Activated CD4-positive, alpha-beta memory T cell treated with anti-CD3 and anti-CD28 coated beads for 36 hours (primary cell): ENCODE data around the gene LIFR. TPM values are rescaled to one million over a fixed set of nuclear protein-coding genes. Genes with fewer than 3 reads are reported as not detected.

ENCODE experiments used
- CTCF ChIA-PET: fragments of 350-600 bp; sonication (Branson Sonifier 250); formaldehyde crosslinking; loops from one replicate; lab custom pipeline; 2021; ENCODE audit warnings: antibody characterized with exemption, inconsistent platforms; lab: Charles Lee
- POLR2A ChIA-PET: fragments of 350-600 bp; sonication (Branson Sonifier 250); formaldehyde crosslinking; loops from one replicate; lab custom pipeline; 2021; ENCODE audit warnings: antibody characterized with exemption; lab: Charles Lee
- DNase-seq: peaks from one replicate; pipeline ENCODE4 v3.0.0-alpha.2; 2020
- H3K27ac Mint-ChIP-seq: one replicate; pipeline ENCODE4 v1.8.0; 2021; ENCODE audit warnings: mixed read lengths
- H3K27me3 Mint-ChIP-seq: one replicate; pipeline ENCODE4 v1.8.0; 2021; ENCODE audit warnings: mixed read lengths
- H3K36me3 Mint-ChIP-seq: one replicate; pipeline ENCODE4 v1.8.0; 2021; ENCODE audit warnings: mixed read lengths
- H3K4me1 Mint-ChIP-seq: one replicate; pipeline ENCODE4 v1.8.0; 2021; ENCODE audit warnings: low read depth, mixed read lengths
- H3K4me3 Mint-ChIP-seq: one replicate; pipeline ENCODE4 v1.8.0; 2021; ENCODE audit warnings: mild to moderate bottlenecking, mixed read lengths
- H3K9me3 Mint-ChIP-seq: one replicate; pipeline ENCODE4 v1.8.0; 2021; ENCODE audit warnings: mixed read lengths
- intact Hi-C: fragments of 100-400 bp; cut with micrococcal nuclease; formaldehyde crosslinking; loops from one replicate; pipeline ENCODE4 v1.15.1; 2023
- total RNA-seq, 2 experiments: library from RNA; stranded (reverse); gene quantifications; one replicate each; pipeline ENCODE4 v1.2.3, GENCODE V29; 2021

LIFR gene
- total RNA-seq, 2 experiments from 2014 or later, result 0.05 to 0.14 TPM

- no peaks in the 10 kb centered on the region for H3K4me1 Mint-ChIP-seq
- POLR2A ChIA-PET, result no interaction called here
Observed at GRCh38 chr5:38543074-38543473, 13.4 kb downstream of the LIFR start.

GRCh38 chr5:38541174-38541725 is 15.2 kb downstream of the LIFR start:
- H3K27ac Mint-ChIP-seq, result no peak overlapping the region
- POLR2A ChIA-PET, result no interaction called here
- intact Hi-C loops, result no loop called here
- H3K36me3 Mint-ChIP-seq, result no peaks in the 10 kb centered on the region
- CTCF ChIA-PET, result interaction anchor here (0.8 to 1.6 kb wide), 3 partner anchors 10 to 121 kb away, joined by 3 to 6 read pairs (median 5); no protein-coding TSS in a partner anchor
- no peak overlapping the region for H3K4me3 Mint-ChIP-seq
- H3K27me3 Mint-ChIP-seq, result peaks cover 23% of the 10 kb centered on the region
- no peaks in the 10 kb centered on the region for H3K4me1 Mint-ChIP-seq
- DNase-seq, result no peak
- H3K9me3 Mint-ChIP-seq, result no peaks in the 10 kb centered on the region

More at GRCh38 chr5:38543074-38543473, 13.4 kb downstream of the LIFR start:
- H3K27me3 Mint-ChIP-seq, result peaks cover 19% of the 10 kb centered on the region
- H3K36me3 Mint-ChIP-seq, result no peaks in the 10 kb centered on the region
- DNase-seq, result no peak
- no peak overlapping the region for H3K27ac Mint-ChIP-seq
- intact Hi-C loops, result no loop called here
- CTCF ChIA-PET, result no interaction called here
- no peak overlapping the region for H3K4me3 Mint-ChIP-seq
- no peaks in the 10 kb centered on the region for H3K9me3 Mint-ChIP-seq

GRCh38 chr5:38540314-38540713 is 16.1 kb downstream of the LIFR start:
- Mint-ChIP-seq H3K36me3 (no peaks in the 10 kb centered on the region), H3K27ac (no peak overlapping the region), H3K9me3 (no peaks in the 10 kb centered on the region), H3K4me1 (no peaks in the 10 kb centered on the region), H3K4me3 (no peak overlapping the region), H3K27me3 (peaks cover 23% of the 10 kb centered on the region)
- intact Hi-C loops, result no loop called here
- DNase-seq, result no peak
- POLR2A ChIA-PET, result no interaction called here
- CTCF ChIA-PET, result interaction anchor here (1.0 to 1.6 kb wide), 2 partner anchors 10 to 98 kb away, joined by 3 to 4 read pairs; no protein-coding TSS in a partner anchor

GRCh38 chr5:38538161-38538560 is 18.3 kb downstream of the LIFR start:
- H3K27me3 Mint-ChIP-seq, result peaks cover 15% of the 10 kb centered on the region
- no peaks in the 10 kb centered on the region for H3K9me3 Mint-ChIP-seq
- ChIA-PET POLR2A (no interaction called here), CTCF (interaction anchor here (0.6 kb wide), 1 partner anchor 1552 kb away, joined by 4 read pairs; no protein-coding TSS in a partner anchor)
- no peaks in the 10 kb centered on the region for H3K4me1 Mint-ChIP-seq
- intact Hi-C loops, result no loop called here
- H3K27ac Mint-ChIP-seq, result no peak overlapping the region
- H3K36me3 Mint-ChIP-seq, result no peaks in the 10 kb centered on the region
- no peak overlapping the region for H3K4me3 Mint-ChIP-seq
- DNase-seq, result no peak

GRCh38 chr5:38537505-38537904 is 18.9 kb downstream of the LIFR start:
- no peaks in the 10 kb centered on the region for H3K36me3 Mint-ChIP-seq
- H3K4me3 Mint-ChIP-seq, result no peak overlapping the region
- POLR2A ChIA-PET, result no interaction called here
- H3K9me3 Mint-ChIP-seq, result no peaks in the 10 kb centered on the region
- H3K4me1 Mint-ChIP-seq, result no peaks in the 10 kb centered on the region
- intact Hi-C loops, result no loop called here
- no peak for DNase-seq
- CTCF ChIA-PET, result interaction anchor here (0.6 kb wide), 1 partner anchor 1551 kb away, joined by 4 read pairs; no protein-coding TSS in a partner anchor
- H3K27me3 Mint-ChIP-seq, result peaks cover 15% of the 10 kb centered on the region
- H3K27ac Mint-ChIP-seq, result no peak overlapping the region

- H3K9me3 Mint-ChIP-seq, result no peaks in the 10 kb centered on the region
- intact Hi-C loops, result no loop called here
- H3K4me3 Mint-ChIP-seq, result no peak overlapping the region
- H3K4me1 Mint-ChIP-seq, result no peaks in the 10 kb centered on the region
- POLR2A ChIA-PET, result no interaction called here
- no peaks in the 10 kb centered on the region for H3K36me3 Mint-ChIP-seq
- H3K27me3 Mint-ChIP-seq, result peaks cover 15% of the 10 kb centered on the region
- CTCF ChIA-PET, result no interaction called here
- H3K27ac Mint-ChIP-seq, result no peak overlapping the region
- no peak for DNase-seq
Observed at GRCh38 chr5:38536968-38537367, 19.5 kb downstream of the LIFR start.

GRCh38 chr5:38535845-38536244 is 20.6 kb downstream of the LIFR start:
- intact Hi-C loops, result no loop called here
- no peak overlapping the region for H3K27ac Mint-ChIP-seq
- no peaks in the 10 kb centered on the region for H3K4me1 Mint-ChIP-seq
- DNase-seq, result no peak
- no peaks in the 10 kb centered on the region for H3K36me3 Mint-ChIP-seq
- peaks cover 15% of the 10 kb centered on the region for H3K27me3 Mint-ChIP-seq
- no peak overlapping the region for H3K4me3 Mint-ChIP-seq
- ChIA-PET POLR2A (no interaction called here), CTCF (no interaction called here)
- H3K9me3 Mint-ChIP-seq, result no peaks in the 10 kb centered on the region

GRCh38 chr5:38535248-38535750 is 21.1 kb downstream of the LIFR start:
- peaks cover 14% of the 10 kb centered on the region for H3K27me3 Mint-ChIP-seq
- H3K36me3 Mint-ChIP-seq, result no peaks in the 10 kb centered on the region
- no peak for DNase-seq
- intact Hi-C loops, result no loop called here
- H3K4me3 Mint-ChIP-seq, result no peak overlapping the region
- H3K27ac Mint-ChIP-seq, result no peak overlapping the region
- ChIA-PET CTCF (no interaction called here), POLR2A (no interaction called here)
- H3K9me3 Mint-ChIP-seq, result no peaks in the 10 kb centered on the region
- H3K4me1 Mint-ChIP-seq, result no peaks in the 10 kb centered on the region

GRCh38 chr5:38534156-38534453 is 22.3 kb downstream of the LIFR start:
- no peaks in the 10 kb centered on the region for H3K4me1 Mint-ChIP-seq
- no peaks in the 10 kb centered on the region for H3K9me3 Mint-ChIP-seq
- no peak for DNase-seq
- ChIA-PET POLR2A (no interaction called here), CTCF (no interaction called here)
- no peak overlapping the region for H3K4me3 Mint-ChIP-seq
- intact Hi-C loops, result no loop called here
- H3K27ac Mint-ChIP-seq, result no peak overlapping the region
- H3K27me3 Mint-ChIP-seq, result peaks cover 10% of the 10 kb centered on the region
- H3K36me3 Mint-ChIP-seq, result no peaks in the 10 kb centered on the region

GRCh38 chr5:38533286-38534155 is 22.9 kb downstream of the LIFR start:
- intact Hi-C loops, result no loop called here
- Mint-ChIP-seq H3K4me3 (no peak overlapping the region), H3K4me1 (no peaks in the 10 kb centered on the region), H3K9me3 (no peaks in the 10 kb centered on the region), H3K27me3 (peaks cover 8% of the 10 kb centered on the region), H3K36me3 (no peaks in the 10 kb centered on the region), H3K27ac (no peak overlapping the region)
- CTCF ChIA-PET, result no interaction called here
- no peak for DNase-seq
- POLR2A ChIA-PET, result no interaction called here

- POLR2A ChIA-PET, result no interaction called here
- intact Hi-C loops, result no loop called here
- no peaks in the 10 kb centered on the region for H3K9me3 Mint-ChIP-seq
- no peak overlapping the region for H3K27ac Mint-ChIP-seq
- no peaks in the 10 kb centered on the region for H3K36me3 Mint-ChIP-seq
- H3K4me1 Mint-ChIP-seq, result no peaks in the 10 kb centered on the region
- H3K27me3 Mint-ChIP-seq, result peaks cover 9% of the 10 kb centered on the region
- no peak for DNase-seq
- H3K4me3 Mint-ChIP-seq, result no peak overlapping the region
- CTCF ChIA-PET, result no interaction called here
Observed at GRCh38 chr5:38532165-38532669, 24.2 kb downstream of the LIFR start.

- intact Hi-C loops, result no loop called here
- CTCF ChIA-PET, result no interaction called here
Observed at GRCh38 chr5:38531518-38531917, 24.9 kb downstream of the LIFR start.

More at GRCh38 chr5:38531518-38531917, 24.9 kb downstream of the LIFR start:
- DNase-seq, result no peak
- Mint-ChIP-seq H3K27ac (no peak overlapping the region), H3K27me3 (peaks cover 6% of the 10 kb centered on the region), H3K4me3 (no peak overlapping the region), H3K36me3 (no peaks in the 10 kb centered on the region), H3K4me1 (no peaks in the 10 kb centered on the region), H3K9me3 (no peaks in the 10 kb centered on the region)
- POLR2A ChIA-PET, result no interaction called here
